ENCODE measurements around the gene RAET1G.

GRCh38 chr6:149963212-149963461 is 40.2 kb upstream of the RAET1G start:
- TF ChIP-seq CTCF (IDR thresholded peaks at IDR 0.05) (no peak), EP300 (IDR thresholded peaks at IDR 0.05; ENCODE audit: borderline replicate concordance in 1 of 2, low read depth in 1 of 2, low read length in 1 of 2) (no peak), RFX5 (IDR thresholded peaks at IDR 0.05; ENCODE audit: low read length) (no peak)

Data from SK-N-SH (cell line).